Uterus (tissue), 2 donors: ENCODE data around the gene COL15A1.

ENCODE experiments used
- CTCF ChIP-seq, 4 experiments: fragments of 200-600 bp in 2 of 4; fragments of 450-650 bp in 2 of 4; sonication (generic) in 2 of 4; IDR thresholded peaks; one replicate each; pipeline ENCODE4 v1.5.1; 2016 to 2019; ENCODE audit warnings: antibody characterized with exemption in 4 of 4, mild to moderate bottlenecking in 2 of 4, moderate library complexity in 1 of 4
- POLR2A ChIP-seq, 2 donors: fragments of 450-650 bp; IDR thresholded peaks; one replicate each; pipeline ENCODE4 v1.6.1; 2016; ENCODE audit warnings: antibody characterized with exemption in 2 of 2, mild to moderate bottlenecking in 1 of 2, moderate library complexity in 1 of 2

GRCh38 chr9:98900244-98900643, 43.5 kb upstream of the COL15A1 start:
- no peak for TF ChIP-seq CTCF (IDR thresholded peaks at IDR 0.05)
- no peak for TF ChIP-seq POLR2A (IDR thresholded peaks at IDR 0.05)
